GM18907 (cell line): Measurements from ENCODE around the gene TINCR.

ENCODE experiments used
- ATAC-seq: cut with Tn5 transposase; IDR thresholded peaks from one replicate; pipeline ENCODE4 v1.9.1; 2021; ENCODE audit warnings: mild to moderate bottlenecking, moderate library complexity; ENCODE audit not compliant: unreplicated experiment

TINCR gene

DNA sequence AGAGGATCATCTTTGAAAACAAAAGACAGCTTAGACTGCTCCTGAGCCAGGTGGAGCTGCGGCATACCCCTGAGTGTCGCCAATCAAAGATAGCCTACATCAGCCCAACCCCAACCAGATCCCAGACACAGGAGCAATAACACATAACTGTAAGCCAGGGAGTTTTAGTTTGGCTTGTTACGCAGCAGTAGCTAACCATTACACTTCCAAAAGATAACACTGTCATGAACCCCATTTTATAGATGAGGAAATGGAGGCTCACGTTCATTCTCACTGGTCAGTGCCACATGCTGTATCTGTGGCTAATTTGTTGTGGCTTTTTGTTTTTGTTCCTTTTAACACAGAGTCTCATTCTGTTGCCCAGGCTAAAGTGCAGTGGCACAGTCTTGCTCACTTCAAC, 47.3 kb downstream of the TINCR start:
- ATAC-seq = no peak

DNA sequence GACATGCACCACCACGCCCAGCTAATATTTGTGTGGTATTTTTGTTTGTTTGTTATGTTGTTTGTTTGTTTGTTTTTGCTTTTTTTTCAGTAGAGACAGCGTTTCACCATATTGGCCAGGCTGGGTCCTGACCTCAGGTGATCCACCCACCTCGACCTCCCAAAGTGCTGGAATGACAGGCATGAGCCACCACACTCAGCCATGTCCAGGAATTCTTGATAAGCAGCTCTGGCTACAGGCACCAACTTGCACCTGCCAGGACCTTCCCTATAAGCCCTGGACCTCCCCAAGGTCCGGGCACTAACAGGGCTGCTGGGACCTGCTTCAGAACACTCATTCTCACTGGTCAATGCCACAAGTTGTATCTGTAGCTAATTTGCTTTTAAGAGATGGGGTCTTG, 48.7 kb downstream of the TINCR start:
- no peak for ATAC-seq

DNA sequence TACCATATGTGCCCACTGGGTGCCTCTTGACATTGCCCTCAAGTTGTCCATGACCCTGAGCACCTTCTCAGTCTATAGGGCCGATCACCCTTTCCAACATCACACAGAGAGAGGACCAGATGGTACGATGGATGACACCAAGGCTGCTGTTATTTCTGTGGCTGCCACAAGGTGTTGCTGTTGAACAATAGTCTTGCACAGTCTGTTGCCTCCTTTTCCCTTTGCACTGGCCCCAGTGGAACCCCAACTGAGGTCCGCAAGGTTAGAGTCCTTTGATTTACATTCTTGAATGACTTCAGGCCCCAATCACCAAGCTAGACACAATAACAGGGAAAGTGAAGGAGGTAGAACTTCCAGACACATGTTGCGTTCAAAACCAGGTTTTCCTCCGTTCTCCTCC, 52.0 kb downstream of the TINCR start:
- ATAC-seq = no peak

DNA sequence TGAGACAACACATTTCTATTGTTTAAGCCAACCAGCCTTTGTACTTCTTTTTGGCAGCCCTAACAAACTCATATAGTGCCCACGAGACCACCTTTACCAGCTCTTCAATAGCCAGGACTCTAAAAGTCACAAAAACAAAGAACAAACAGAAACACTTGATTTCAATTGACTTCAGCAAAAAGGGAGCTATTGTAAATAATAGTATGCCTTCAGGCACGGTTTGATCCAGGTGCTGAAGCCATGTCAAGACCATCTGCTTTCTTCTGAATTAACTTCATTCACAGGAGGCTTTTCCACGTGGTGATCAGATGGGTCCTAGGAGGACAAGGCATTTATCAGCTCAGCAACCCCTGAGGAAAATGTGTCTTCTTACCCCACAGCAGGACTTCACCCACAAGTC, 53.8 kb downstream of the TINCR start:
- no peak for ATAC-seq

DNA sequence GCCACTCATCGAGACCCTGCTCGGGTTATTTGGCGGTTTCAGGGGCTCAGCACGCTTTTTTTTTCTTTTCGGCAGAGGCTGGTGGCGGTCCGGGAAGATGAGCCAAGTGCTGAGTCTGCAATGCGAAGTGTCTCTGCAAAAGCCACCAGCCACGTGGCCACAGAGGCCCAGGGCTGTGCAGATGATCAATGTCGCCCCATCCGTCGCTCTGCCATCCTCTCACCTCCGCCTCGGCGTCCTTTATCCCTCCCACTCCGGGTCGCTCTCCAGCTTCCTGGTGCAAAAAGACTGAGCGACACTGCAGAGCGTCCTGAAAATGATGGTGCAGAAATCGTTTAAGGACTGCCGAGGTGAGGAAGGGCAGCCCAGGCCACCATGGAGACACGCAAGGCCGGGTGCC, 55.0 kb downstream of the TINCR start:
- no peak for ATAC-seq
